D341Med (cell line): ENCODE measurements around the gene EFNB2.

Experiments
- DNase-seq: peaks from one replicate; pipeline ENCODE4 v3.0.0; 2012; ENCODE audit warnings: low spot score

EFNB2 gene

GRCh38 chr13:106484084-106484483, 51.4 kb downstream of the EFNB2 start:
- DNase-seq, result no peak

- DNase-seq, result no peak
Measured at GRCh38 chr13:106481919-106482318, 53.5 kb downstream of the EFNB2 start.

- no peak for DNase-seq
Measured at GRCh38 chr13:106480351-106480910, 55.0 kb downstream of the EFNB2 start.

GRCh38 chr13:106479929-106480328, 55.5 kb downstream of the EFNB2 start:
- no peak for DNase-seq

- no peak for DNase-seq
Measured at GRCh38 chr13:106478116-106478515, 57.3 kb downstream of the EFNB2 start.

GRCh38 chr13:106477303-106477702, 58.2 kb downstream of the EFNB2 start:
- DNase-seq, result no peak

GRCh38 chr13:106475852-106476251, 59.6 kb downstream of the EFNB2 start:
- no peak for DNase-seq

- DNase-seq, result no peak
Measured at GRCh38 chr13:106474912-106475311, 60.5 kb downstream of the EFNB2 start.

- no peak for DNase-seq
Measured at GRCh38 chr13:106473154-106473553, 62.3 kb downstream of the EFNB2 start.

- DNase-seq, result no peak
Measured at GRCh38 chr13:106472621-106473020, 62.8 kb downstream of the EFNB2 start.

- no peak for DNase-seq
Measured at GRCh38 chr13:106471957-106472543, 63.4 kb downstream of the EFNB2 start.

- DNase-seq, result no peak
Measured at GRCh38 chr13:106470576-106470975, 64.9 kb downstream of the EFNB2 start.

- no peak for DNase-seq
Measured at GRCh38 chr13:106468744-106469590, 66.5 kb downstream of the EFNB2 start.

GRCh38 chr13:106468207-106468606, 67.3 kb downstream of the EFNB2 start:
- DNase-seq, result no peak

- DNase-seq, result no peak
Measured at GRCh38 chr13:106467427-106468122, 67.9 kb downstream of the EFNB2 start.

- no peak for DNase-seq
Measured at GRCh38 chr13:106466691-106467426, 68.6 kb downstream of the EFNB2 start.

- no peak for DNase-seq
Measured at GRCh38 chr13:106464076-106464475, 71.4 kb downstream of the EFNB2 start.

- no peak for DNase-seq
Measured at GRCh38 chr13:106462710-106463109, 72.8 kb downstream of the EFNB2 start.

GRCh38 chr13:106455777-106456176, 79.7 kb downstream of the EFNB2 start:
- no peak for DNase-seq

- no peak for DNase-seq
Measured at GRCh38 chr13:106455190-106455589, 80.3 kb downstream of the EFNB2 start.

GRCh38 chr13:106453101-106453500, 82.4 kb downstream of the EFNB2 start:
- DNase-seq, result no peak

- DNase-seq, result no peak
Measured at GRCh38 chr13:106450991-106451390, 84.5 kb downstream of the EFNB2 start.
